Left hindlimb (tissue), 1 donor: ENCODE results near the gene CD6.

Source experiments
- DNase-seq: peaks from one replicate; pipeline ENCODE4 v3.0.0-alpha.2; 2018

Gene CD6

GRCh38 chr11:60935676-60936442 is 35.6 kb upstream of the CD6 start:
- no peak for DNase-seq

- DNase-seq, result no peak
Observed at GRCh38 chr11:60936467-60937143, 34.9 kb upstream of the CD6 start.

GRCh38 chr11:60937144-60937527 is 34.3 kb upstream of the CD6 start:
- no peak for DNase-seq

- no peak for DNase-seq
Observed at GRCh38 chr11:60937811-60938210, 33.7 kb upstream of the CD6 start.

- no peak for DNase-seq
Observed at GRCh38 chr11:60938500-60938899, 33.0 kb upstream of the CD6 start.

GRCh38 chr11:60939301-60939700 is 32.2 kb upstream of the CD6 start:
- no peak for DNase-seq

- no peak for DNase-seq
Observed at GRCh38 chr11:60939855-60940254, 31.6 kb upstream of the CD6 start.

- no peak for DNase-seq
Observed at GRCh38 chr11:60941371-60942119, 29.9 kb upstream of the CD6 start.

GRCh38 chr11:60942219-60942618 is 29.3 kb upstream of the CD6 start:
- no peak for DNase-seq

- no peak for DNase-seq
Observed at GRCh38 chr11:60942970-60943565, 28.4 kb upstream of the CD6 start.

- no peak for DNase-seq
Observed at GRCh38 chr11:60944490-60945294, 26.8 kb upstream of the CD6 start.

GRCh38 chr11:60945295-60945667 is 26.2 kb upstream of the CD6 start:
- no peak for DNase-seq

- no peak for DNase-seq
Observed at GRCh38 chr11:60946601-60947264, 24.7 kb upstream of the CD6 start.

GRCh38 chr11:60947700-60948099 is 23.8 kb upstream of the CD6 start:
- DNase-seq, result no peak

GRCh38 chr11:60948250-60948649 is 23.2 kb upstream of the CD6 start:
- DNase-seq, result no peak

- DNase-seq, result no peak
Observed at GRCh38 chr11:60950024-60950423, 21.5 kb upstream of the CD6 start.

GRCh38 chr11:60950933-60951605 is 20.4 kb upstream of the CD6 start:
- no peak for DNase-seq

GRCh38 chr11:60951606-60951903 is 19.9 kb upstream of the CD6 start:
- no peak for DNase-seq

GRCh38 chr11:60951904-60952741 is 19.4 kb upstream of the CD6 start, which contains the start of gene SLC15A3:
Gene SLC15A3 (minus strand): TSS chr11:60952176. CDS start chr11:60951551, 625 bp downstream.
- no peak for DNase-seq

GRCh38 chr11:60952742-60953170 is 18.7 kb upstream of the CD6 start:
- no peak for DNase-seq

- DNase-seq, result no peak
Observed at GRCh38 chr11:60953781-60954180, 17.7 kb upstream of the CD6 start.
